ENCODE data around the gene PRDM16.

GRCh38 chr1:3196577-3197245, 127.7 kb downstream of the PRDM16 start:
- TF ChIP-seq CTCF (IDR thresholded peaks at IDR 0.05) (no peak), POLR2A (IDR thresholded peaks at IDR 0.05) (no peak)
